CD4-positive, alpha-beta T cell treated with Interferon alpha-2 for 1 hour (primary cell): ENCODE measurements around the gene LPA.
"Not testable (repeated sequence)": the region's sequence is repeated elsewhere in the genome, so short reads cannot be mapped to it uniquely, and the experiment has no call there.

ENCODE experiments used
- DNase-seq, 2 donors: peaks; one replicate each; pipeline ENCODE4 v3.0.0-alpha.2; 2020 to 2022

LPA gene

GRCh38 chr6:160664198-160664597, at the start of gene LPA:
Gene LPA (minus strand): TSS chr6:160664275. CDS start chr6:160664214, 61 bp downstream.
- DNase-seq = not testable (repeated sequence)

- DNase-seq = not testable (repeated sequence)
These were observed 44.9 kb upstream of the LPA start for GRCh38 chr6:160708993-160709392.

- not testable (repeated sequence) for DNase-seq
These were observed 40.6 kb upstream of the LPA start for GRCh38 chr6:160704688-160705087.

GRCh38 chr6:160701918-160702680, 38.0 kb upstream of the LPA start, which contains the start of gene PLG:
Gene PLG (plus strand): TSS chr6:160702244. CDS start chr6:160702305, 61 bp downstream.
- not testable (repeated sequence) for DNase-seq

GRCh38 chr6:160697826-160698225, 33.8 kb upstream of the LPA start:
- DNase-seq = no peak

GRCh38 chr6:160696884-160697283, 32.8 kb upstream of the LPA start:
- DNase-seq = not testable (repeated sequence)

GRCh38 chr6:160695622-160696021, 31.5 kb upstream of the LPA start:
- not testable (repeated sequence) for DNase-seq

- not testable (repeated sequence) for DNase-seq
These were observed 30.9 kb upstream of the LPA start for GRCh38 chr6:160695025-160695424.

GRCh38 chr6:160692369-160692959, 28.4 kb upstream of the LPA start:
- DNase-seq = no peak

GRCh38 chr6:160691617-160692016, 27.5 kb upstream of the LPA start:
- no peak for DNase-seq

GRCh38 chr6:160690458-160690857, 26.4 kb upstream of the LPA start:
- DNase-seq = no peak

GRCh38 chr6:160685762-160686450, 21.8 kb upstream of the LPA start:
- no peak for DNase-seq

GRCh38 chr6:160685101-160685761, 21.2 kb upstream of the LPA start:
- DNase-seq = not testable (repeated sequence)

GRCh38 chr6:160679402-160679769, 15.3 kb upstream of the LPA start:
- no peak for DNase-seq

- no peak for DNase-seq
These were observed 14.8 kb upstream of the LPA start for GRCh38 chr6:160678744-160679401.

GRCh38 chr6:160678230-160678629, 14.2 kb upstream of the LPA start:
- DNase-seq = no peak

GRCh38 chr6:160676418-160676817, 12.3 kb upstream of the LPA start:
- DNase-seq = not testable (repeated sequence)

GRCh38 chr6:160668589-160668988, 4.5 kb upstream of the LPA start:
- DNase-seq = no peak

GRCh38 chr6:160667639-160668481, 3.8 kb upstream of the LPA start:
- DNase-seq = peak in 1 of 2 donors; percentile 39

GRCh38 chr6:160662842-160663241, 1.2 kb downstream of the LPA start:
- DNase-seq = no peak

- no peak for DNase-seq
These were observed 1.6 kb downstream of the LPA start for GRCh38 chr6:160662429-160662828.

- DNase-seq = no peak
These were observed 2.9 kb downstream of the LPA start for GRCh38 chr6:160661216-160661615.
